ENCODE results near the gene DCTN2. TPM values are rescaled to one million over a fixed set of nuclear protein-coding genes. Genes with fewer than 3 reads are reported as not detected.

Gene DCTN2
- total and polyA plus RNA-seq, 2 donors: 70.8 to 195 TPM

DNA sequence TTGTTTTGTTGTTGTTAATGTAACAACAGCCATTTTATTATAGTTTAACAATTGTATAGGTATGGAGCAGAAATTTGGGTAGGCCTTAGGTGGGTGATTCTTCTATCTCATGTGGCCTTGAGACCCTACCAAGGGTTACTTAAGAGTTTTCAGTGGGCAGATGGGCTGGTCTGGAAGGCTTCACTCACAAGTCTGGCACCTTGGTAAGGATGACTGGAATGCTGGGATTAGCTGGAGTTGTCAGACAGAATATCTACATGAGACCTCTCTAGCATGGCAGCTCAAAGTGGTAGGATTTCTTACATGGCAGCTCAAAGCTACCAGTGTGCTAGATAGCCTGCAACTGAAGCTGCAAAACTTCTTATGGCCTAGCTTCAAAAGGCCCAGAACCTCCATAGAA lies 61.3 kb downstream of the DCTN2 start:
- H3K27ac ChIP-seq (ENCODE audit: low read depth): no peak overlapping the region
- DNase-seq (ENCODE audit: extremely low spot score): no peak
- H3K36me3 ChIP-seq (ENCODE audit: insufficient read depth): no peaks in the 10 kb centered on the region
- no peak overlapping the region for H3K4me3 ChIP-seq (ENCODE audit: low read depth, low read length)
- peaks cover 2% of the 10 kb centered on the region for H3K4me1 ChIP-seq (ENCODE audit: insufficient read depth)

DNA sequence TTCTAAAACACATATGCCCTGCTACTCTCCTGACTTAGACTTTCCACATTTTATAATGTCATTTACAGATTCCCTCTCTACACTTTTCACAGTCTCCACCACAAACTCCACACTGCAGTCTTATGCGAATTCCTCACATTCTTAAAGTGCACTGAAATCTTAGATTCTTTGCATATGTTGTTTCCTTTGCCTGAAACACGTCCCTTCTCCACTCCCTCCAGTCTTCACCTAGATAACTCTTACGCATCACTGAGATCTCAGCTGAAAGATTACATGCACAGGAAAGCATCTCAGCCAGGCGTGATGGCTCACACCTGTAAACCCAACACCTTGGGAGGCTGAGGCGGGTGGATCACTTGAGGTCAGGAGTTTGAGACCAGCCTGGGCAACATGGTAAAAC lies 63.5 kb downstream of the DCTN2 start:
- Histone ChIP-seq H3K36me3 (ENCODE audit: insufficient read depth) (no peaks in the 10 kb centered on the region), H3K4me1 (ENCODE audit: insufficient read depth) (no peaks in the 10 kb centered on the region), H3K4me3 (ENCODE audit: low read depth, low read length) (no peak overlapping the region), H3K27ac (ENCODE audit: low read depth) (no peak overlapping the region)
- 36% methylated on average over 5 of the region's 5 CpGs for WGBS
- DNase-seq (ENCODE audit: extremely low spot score): no peak

DNA sequence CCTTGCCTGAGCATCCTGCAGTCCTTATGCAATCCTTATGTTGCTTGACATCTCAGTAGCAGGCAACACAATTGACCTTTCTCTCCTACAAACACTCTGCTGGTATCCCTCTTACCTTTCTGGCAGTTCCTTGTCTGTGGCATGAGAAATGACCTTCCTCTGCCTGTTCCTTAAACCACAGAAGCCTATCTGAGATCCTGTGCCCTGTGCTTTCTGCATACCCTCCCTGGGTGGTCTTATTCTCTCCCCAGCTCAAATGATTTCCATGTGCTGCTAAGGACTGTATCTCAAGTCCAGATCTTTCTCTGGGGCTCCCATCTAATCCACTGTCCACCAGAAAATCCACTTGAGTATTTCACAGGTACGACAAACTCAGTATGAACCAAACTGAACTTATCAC lies 65.3 kb downstream of the DCTN2 start:
- H3K27ac ChIP-seq (ENCODE audit: low read depth): no peak overlapping the region
- H3K36me3 ChIP-seq (ENCODE audit: insufficient read depth): no peaks in the 10 kb centered on the region
- no peaks in the 10 kb centered on the region for H3K4me1 ChIP-seq (ENCODE audit: insufficient read depth)
- no peak overlapping the region for H3K4me3 ChIP-seq (ENCODE audit: low read depth, low read length)
- WGBS: 28% methylated on average over 1 of the region's 1 CpG
- no peak for DNase-seq (ENCODE audit: extremely low spot score)

Small RNAs within 50 kb of the gene (small RNA-seq; reads per million reads assigned to genes)
- gene MIR616: not detected

Other genes starting within 250 kb of the DCTN2 start
- gene R3HDM2, start 116.1 kb downstream of the DCTN2 start, total RNA-seq: 37.0 TPM
- 28.0 TPM for gene R3HDM2, start 116.1 kb downstream of the DCTN2 start, polyA plus RNA-seq
- gene INHBC, start 112.4 kb downstream of the DCTN2 start, total RNA-seq: not detected
- 0.05 TPM for gene INHBC, start 112.4 kb downstream of the DCTN2 start, polyA plus RNA-seq
- not detected for gene INHBE, start 91.9 kb downstream of the DCTN2 start, total RNA-seq
- gene INHBE, start 91.9 kb downstream of the DCTN2 start, polyA plus RNA-seq: 0.09 TPM
- 11.5 TPM for gene GLI1, start 87.4 kb downstream of the DCTN2 start, total RNA-seq
- 11.5 TPM for gene GLI1, start 87.4 kb downstream of the DCTN2 start, polyA plus RNA-seq
- gene ARHGAP9, start 67.3 kb downstream of the DCTN2 start, total RNA-seq: 2.9 TPM
- gene ARHGAP9, start 67.3 kb downstream of the DCTN2 start, polyA plus RNA-seq: 5.2 TPM
- 55.1 TPM for gene MARS1, start 59.1 kb downstream of the DCTN2 start, total RNA-seq
- gene MARS1, start 59.1 kb downstream of the DCTN2 start, polyA plus RNA-seq: 59.9 TPM
- 15.4 TPM for gene DDIT3, start 26.7 kb downstream of the DCTN2 start, total RNA-seq
- 58.0 TPM for gene DDIT3, start 26.7 kb downstream of the DCTN2 start, polyA plus RNA-seq
- 9.6 TPM for gene MBD6, start 24.4 kb downstream of the DCTN2 start, total RNA-seq
- 31.1 TPM for gene MBD6, start 24.4 kb downstream of the DCTN2 start, polyA plus RNA-seq
- gene KIF5A, start 2.9 kb upstream of the DCTN2 start, total RNA-seq: 1.5 TPM
- gene KIF5A, start 2.9 kb upstream of the DCTN2 start, polyA plus RNA-seq: 1.3 TPM
- 9.5 TPM for gene PIP4K2C, start 44.0 kb upstream of the DCTN2 start, total RNA-seq
- gene PIP4K2C, start 44.0 kb upstream of the DCTN2 start, polyA plus RNA-seq: 26.8 TPM
- gene DTX3, start 57.6 kb upstream of the DCTN2 start, total RNA-seq: 29.8 TPM
- 64.3 TPM for gene DTX3, start 57.6 kb upstream of the DCTN2 start, polyA plus RNA-seq
- 64.1 TPM for gene ARHGEF25, start 64.2 kb upstream of the DCTN2 start, total RNA-seq
- 158 TPM for gene ARHGEF25, start 64.2 kb upstream of the DCTN2 start, polyA plus RNA-seq
- gene B4GALNT1, start 86.0 kb upstream of the DCTN2 start, total RNA-seq: 3.6 TPM
- gene B4GALNT1, start 86.0 kb upstream of the DCTN2 start, polyA plus RNA-seq: 2.7 TPM
- gene OS9, start 146.9 kb upstream of the DCTN2 start, total RNA-seq: 137 TPM
- gene OS9, start 146.9 kb upstream of the DCTN2 start, polyA plus RNA-seq: 257 TPM
- 1.4 TPM for gene AGAP2, start 191.6 kb upstream of the DCTN2 start, total RNA-seq
- 1.8 TPM for gene AGAP2, start 191.6 kb upstream of the DCTN2 start, polyA plus RNA-seq
- gene TSPAN31, start 197.8 kb upstream of the DCTN2 start, total RNA-seq: 42.1 TPM
- gene TSPAN31, start 197.8 kb upstream of the DCTN2 start, polyA plus RNA-seq: 48.6 TPM
- 71.7 TPM for gene CDK4, start 205.1 kb upstream of the DCTN2 start, total RNA-seq
- 89.9 TPM for gene CDK4, start 205.1 kb upstream of the DCTN2 start, polyA plus RNA-seq
- 4.0 TPM for gene MARCHF9, start 207.9 kb upstream of the DCTN2 start, total RNA-seq
- gene MARCHF9, start 207.9 kb upstream of the DCTN2 start, polyA plus RNA-seq: 12.2 TPM
- gene CYP27B1, start 219.9 kb upstream of the DCTN2 start, total RNA-seq: 0.16 TPM
- gene CYP27B1, start 219.9 kb upstream of the DCTN2 start, polyA plus RNA-seq: 0.57 TPM
- gene METTL1, start 224.9 kb upstream of the DCTN2 start, total RNA-seq: 4.9 TPM
- gene METTL1, start 224.9 kb upstream of the DCTN2 start, polyA plus RNA-seq: 16.1 TPM
- 11.9 TPM for gene EEF1AKMT3, start 225.4 kb upstream of the DCTN2 start, total RNA-seq
- 9.7 TPM for gene EEF1AKMT3, start 225.4 kb upstream of the DCTN2 start, polyA plus RNA-seq
- 15.9 TPM for gene TSFM, start 235.6 kb upstream of the DCTN2 start, total RNA-seq
- gene TSFM, start 235.6 kb upstream of the DCTN2 start, polyA plus RNA-seq: 36.3 TPM